HepG2 (cell line): ENCODE data around the gene NDUFS6. TPM values are rescaled to one million over a fixed set of nuclear protein-coding genes. Genes with fewer than 3 reads are reported as not detected.

Experiments
- BCL6 ChIP-seq: IDR thresholded peaks from 2 replicates; pipeline ENCODE4 v1.6.1; 2016; ENCODE audit warnings: missing genetic modification reagents, missing compliant biosample characterization
- BHLHE40 ChIP-seq: IDR thresholded peaks from 2 replicates; pipeline ENCODE4 v1.6.1; 2011; ENCODE audit warnings: low read length, improper control_type of control experiment
- BRF2 ChIP-seq: sonication (generic); formaldehyde crosslinking; IDR thresholded peaks from 2 replicates; pipeline ENCODE4 v1.8.1; 2022; ENCODE audit warnings: mild to moderate bottlenecking, missing genetic modification reagents
- CREM ChIP-seq, 2 experiments: sonication (generic) in 1 of 2; formaldehyde crosslinking in 1 of 2; IDR thresholded peaks; 2 replicates each; pipeline versions ENCODE4 v1.4.0 to v1.6.1; 2016 to 2020; ENCODE audit warnings: antibody characterized with exemption in 1 of 2, mild to moderate bottlenecking in 1 of 2, missing genetic modification reagents in 1 of 2
- ERF ChIP-seq: IDR thresholded peaks from 2 replicates; pipeline ENCODE4 v1.6.1; 2018; ENCODE audit warnings: missing biosample characterization, missing genetic modification reagents
- FOXA1 ChIP-seq, 2 experiments: fragments of 450-650 bp in 1 of 2; sonication (generic) in 1 of 2; formaldehyde crosslinking in 1 of 2; IDR thresholded peaks; 2 replicates each; pipeline versions ENCODE4 v1.4.0 to v1.6.1; 2016 to 2020; ENCODE audit warnings: missing genetic modification reagents in 1 of 2
- FOXJ3 ChIP-seq: sonication (generic); formaldehyde crosslinking; IDR thresholded peaks from 2 replicates; pipeline ENCODE4 v1.4.0; 2020; ENCODE audit warnings: missing genetic modification reagents, mild to moderate bottlenecking, borderline replicate concordance
- GMEB2 ChIP-seq: IDR thresholded peaks from 2 replicates; pipeline ENCODE4 v1.6.1; 2016; ENCODE audit warnings: missing biosample characterization, missing genetic modification reagents, low read depth
- HCFC1 ChIP-seq: fragments of 150-350 bp; IDR thresholded peaks from 2 replicates; pipeline ENCODE4 v1.6.1; 2014; ENCODE audit warnings: low read depth, low read length
- HOXA3 ChIP-seq: sonication (generic); formaldehyde crosslinking; IDR thresholded peaks from 2 replicates; pipeline ENCODE4 v1.5.0; 2020; ENCODE audit warnings: missing genetic modification reagents
- KDM2A ChIP-seq: sonication (generic); formaldehyde crosslinking; IDR thresholded peaks from 2 replicates; pipeline ENCODE4 v1.4.0; 2020; ENCODE audit warnings: low read depth, missing genetic modification reagents, borderline replicate concordance
- MED8 ChIP-seq: sonication (generic); formaldehyde crosslinking; IDR thresholded peaks from 2 replicates; pipeline ENCODE4 v1.8.1; 2023; ENCODE audit warnings: mild to moderate bottlenecking, missing genetic modification reagents; ENCODE audit not compliant: insufficient replicate concordance
- MEIS1 ChIP-seq: sonication (generic); formaldehyde crosslinking; IDR thresholded peaks from 2 replicates; pipeline ENCODE4 v1.9.0; 2021; ENCODE audit warnings: mild to moderate bottlenecking, missing genetic modification reagents, moderate library complexity, borderline replicate concordance
- MXI1 ChIP-seq: IDR thresholded peaks from 3 replicates; pipeline ENCODE4 v1.6.1; 2012; ENCODE audit warnings: low read depth, low read length, inconsistent platforms, borderline replicate concordance
- NR2C2 ChIP-seq: sonication (generic); formaldehyde crosslinking; IDR thresholded peaks from 2 replicates; pipeline ENCODE4 v1.4.0; 2020; ENCODE audit warnings: missing genetic modification reagents, mild to moderate bottlenecking, moderate library complexity, borderline replicate concordance
- SATB2 ChIP-seq: sonication (generic); formaldehyde crosslinking; IDR thresholded peaks from 2 replicates; pipeline ENCODE4 v1.5.0; 2020; ENCODE audit warnings: missing genetic modification reagents
- SIN3A ChIP-seq: IDR thresholded peaks from 2 replicates; pipeline ENCODE4 v1.6.1; 2011; ENCODE audit warnings: low read depth, mild to moderate bottlenecking, control low read depth, low read length, borderline replicate concordance
- TARDBP ChIP-seq: sonication (generic); formaldehyde crosslinking; IDR thresholded peaks from 2 replicates; pipeline ENCODE4 v1.8.0; 2022; ENCODE audit warnings: mild to moderate bottlenecking, missing genetic modification reagents
- WIZ ChIP-seq: sonication (generic); formaldehyde crosslinking; IDR thresholded peaks from 2 replicates; pipeline ENCODE4 v1.5.1; 2020; ENCODE audit warnings: mild to moderate bottlenecking, missing genetic modification reagents
- ZNF12 ChIP-seq: sonication (generic); formaldehyde crosslinking; IDR thresholded peaks from 2 replicates; pipeline ENCODE4 v1.5.0; 2020; ENCODE audit warnings: missing genetic modification reagents
- ZNF605 ChIP-seq: sonication (generic); formaldehyde crosslinking; IDR thresholded peaks from 2 replicates; pipeline ENCODE4 v1.8.0; 2022; ENCODE audit warnings: mild to moderate bottlenecking, missing genetic modification reagents
- ZNF674 ChIP-seq: sonication (generic); formaldehyde crosslinking; IDR thresholded peaks from 2 replicates; pipeline ENCODE4 v1.5.0; 2020; ENCODE audit warnings: low read depth, mild to moderate bottlenecking, missing genetic modification reagents
- ZSCAN12 ChIP-seq: sonication (generic); formaldehyde crosslinking; IDR thresholded peaks from 2 replicates; pipeline ENCODE4 v1.9.0; 2021; ENCODE audit warnings: mild to moderate bottlenecking, missing genetic modification reagents
- ZSCAN29 ChIP-seq: sonication (generic); formaldehyde crosslinking; conservative IDR thresholded peaks from 2 replicates; pipeline ENCODE4 v1.4.0; 2020; ENCODE audit warnings: mild to moderate bottlenecking, missing genetic modification reagents
- polyA plus RNA-seq, 8 experiments: library from polyadenylated mRNA; depleted of rRNA in 3 of 8; stranded (reverse) in 7 of 8; unstranded in 1 of 8; fragments of >200 nt; fragmentation: Illumina TruSeq in 4 of 8; extraction: Trizol in 4 of 8; gene quantifications; 2 replicates each; pipeline versions ENCODE4 v1.2.1 to v1.2.3, GENCODE V29; 2011 to 2016; ENCODE audit warnings: low read depth in 4 of 8, missing spikeins in 1 of 8, mixed read lengths in 1 of 8; ENCODE audit not compliant: insufficient read depth in 1 of 8
- total RNA-seq, 5 experiments: library from RNA; depleted of rRNA; stranded (reverse); fragments of >200 nt; fragmentation: Illumina TruSeq; extraction: Trizol; gene quantifications; 2 replicates each; pipeline ENCODE4 v1.2.3, GENCODE V29; 2016; ENCODE audit warnings: low read depth in 1 of 5
- TF ChIP-seq, protein P1 (sequence below): sonication (generic); formaldehyde crosslinking; IDR thresholded peaks from 2 replicates; pipeline ENCODE4 v1.4.0; 2020; ENCODE audit warnings: missing genetic modification reagents

Gene NDUFS6
- total and polyA plus RNA-seq, 2 of the 13 experiments (the other 11 are each of a cell fraction or from before 2014, with no cell fraction given) = 23.7 to 50.4 TPM

GRCh38 chr5:1799602-1800471 is 1.4 kb upstream of the NDUFS6 start, which contains the start of gene MRPL36 (continued):
- TF ChIP-seq CREM (IDR thresholded peaks at IDR 0.05) (peak; percentile 57; the same call in 1 of the 2 replicates), CREM (CRISPR knock-in tag; IDR thresholded peaks at IDR 0.05) (no peak), NR2C2 (CRISPR knock-in tag) (peak; percentile 98), MED8 (CRISPR knock-in tag) (peak; percentile 63), HOXA3 (CRISPR knock-in tag) (peak; percentile 98), ZSCAN29 (CRISPR knock-in tag) (0 out of 2 replicates have a peak, but pooled peaks have one; percentile 60), MEIS1 (CRISPR knock-in tag) (0 out of 2 replicates have a peak, but pooled peaks have one; percentile 54), SIN3A (peak; percentile 76; the same call in 1 of the 2 replicates), SATB2 (no peak), FOXJ3 (peak; percentile 65; the same call in 1 of the 2 replicates), BRF2 (CRISPR knock-in tag) (peak; percentile 82; the same call in 1 of the 2 replicates), BCL6 (CRISPR knock-in tag) (0 out of 2 replicates have a peak, but pooled peaks have one; percentile 39), ZNF605 (CRISPR knock-in tag) (peak; percentile 19; the same call in 1 of the 2 replicates), BHLHE40 (peak; percentile 71), WIZ (no peak), ZSCAN12 (CRISPR knock-in tag) (no peak), ZNF674 (CRISPR knock-in tag) (no peak), FOXA1 (IDR thresholded peaks at IDR 0.05) (no peak), FOXA1 (CRISPR knock-in tag; IDR thresholded peaks at IDR 0.05) (peak; percentile 27), ZNF12 (0 out of 2 replicates have a peak, but pooled peaks have one; percentile 10), TARDBP (CRISPR knock-in tag) (peak; percentile 64), GMEB2 (CRISPR knock-in tag) (peak; percentile 94), KDM2A (CRISPR knock-in tag) (peak; percentile 75), ERF (peak; percentile 45; the same call in 1 of the 2 replicates), HCFC1 (peak; percentile 75), MXI1 (peak; percentile 88; the same call in 1 of the 3 replicates)
- TF ChIP-seq, protein P1, sequence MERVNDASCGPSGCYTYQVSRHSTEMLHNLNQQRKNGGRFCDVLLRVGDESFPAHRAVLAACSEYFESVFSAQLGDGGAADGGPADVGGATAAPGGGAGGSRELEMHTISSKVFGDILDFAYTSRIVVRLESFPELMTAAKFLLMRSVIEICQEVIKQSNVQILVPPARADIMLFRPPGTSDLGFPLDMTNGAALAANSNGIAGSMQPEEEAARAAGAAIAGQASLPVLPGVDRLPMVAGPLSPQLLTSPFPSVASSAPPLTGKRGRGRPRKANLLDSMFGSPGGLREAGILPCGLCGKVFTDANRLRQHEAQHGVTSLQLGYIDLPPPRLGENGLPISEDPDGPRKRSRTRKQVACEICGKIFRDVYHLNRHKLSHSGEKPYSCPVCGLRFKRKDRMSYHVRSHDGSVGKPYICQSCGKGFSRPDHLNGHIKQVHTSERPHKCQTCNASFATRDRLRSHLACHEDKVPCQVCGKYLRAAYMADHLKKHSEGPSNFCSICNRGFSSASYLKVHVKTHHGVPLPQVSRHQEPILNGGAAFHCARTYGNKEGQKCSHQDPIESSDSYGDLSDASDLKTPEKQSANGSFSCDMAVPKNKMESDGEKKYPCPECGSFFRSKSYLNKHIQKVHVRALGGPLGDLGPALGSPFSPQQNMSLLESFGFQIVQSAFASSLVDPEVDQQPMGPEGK = peak; percentile 66
